Endothelial cell (in vitro differentiated cells): ENCODE measurements around the gene ZC3H6. TPM values are rescaled to one million over a fixed set of nuclear protein-coding genes. Genes with fewer than 3 reads are reported as not detected.

ENCODE experiments used
- DNase-seq: peaks from one replicate; pipeline ENCODE4 v3.0.0; 2021; ENCODE audit warnings: low spot score
- H3K27ac Mint-ChIP-seq: one replicate; pipeline ENCODE4 v1.8.0; 2021; ENCODE audit warnings: mixed read lengths, inconsistent platforms; ENCODE audit not compliant: unreplicated experiment
- H3K27me3 Mint-ChIP-seq: one replicate; pipeline ENCODE4 v1.8.0; 2021; ENCODE audit warnings: mild to moderate bottlenecking, moderate library complexity, mixed read lengths, inconsistent platforms; ENCODE audit not compliant: unreplicated experiment
- H3K36me3 Mint-ChIP-seq: one replicate; pipeline ENCODE4 v1.8.0; 2021; ENCODE audit warnings: mild to moderate bottlenecking, low read depth, mixed read lengths, inconsistent platforms; ENCODE audit not compliant: unreplicated experiment
- H3K4me1 Mint-ChIP-seq: one replicate; pipeline ENCODE4 v1.8.0; 2021; ENCODE audit warnings: mild to moderate bottlenecking, mixed read lengths, inconsistent platforms; ENCODE audit not compliant: unreplicated experiment
- H3K4me3 Mint-ChIP-seq: one replicate; pipeline ENCODE4 v1.8.0; 2021; ENCODE audit warnings: mild to moderate bottlenecking, mixed read lengths, inconsistent platforms; ENCODE audit not compliant: unreplicated experiment
- H3K9me3 Mint-ChIP-seq: one replicate; pipeline ENCODE4 v1.8.0; 2021; ENCODE audit warnings: mixed read lengths, inconsistent platforms; ENCODE audit not compliant: unreplicated experiment
- CTCF ChIP-seq: fragments of 200-600 bp; sonication (generic); IDR thresholded peaks from one replicate; pipeline ENCODE4 v1.5.0; 2021; ENCODE audit warnings: antibody characterized with exemption; ENCODE audit not compliant: unreplicated experiment
- total RNA-seq: library from RNA; stranded (reverse); fragmentation: NEBNext Ultra II Directional; extraction: Animal tissue kit (Norgen Biotek cat#: 25700); gene quantifications from one replicate; pipeline ENCODE4 v1.2.1, GENCODE V29; 2021; ENCODE audit not compliant: unreplicated experiment

The ZC3H6 gene
- total RNA-seq, 1 donor from 2014 or later = 6.8 TPM

- Mint-ChIP-seq H3K36me3 (no peaks in the 10 kb centered on the region), H3K4me1 (peaks cover 20% of the 10 kb centered on the region), H3K27ac (peak within 1 kb of the TSS; percentile 91), H3K4me3 (peak within 1 kb of the TSS; percentile 90), H3K27me3 (no peaks in the 10 kb centered on the region), H3K9me3 (no peaks in the 10 kb centered on the region)
- peak; percentile 96 for DNase-seq
- no peak for TF ChIP-seq CTCF
These were observed 20.7 kb upstream of the ZC3H6 start, which contains the start of gene ZC3H8 for GRCh38 chr2:112254466-112255240. ZC3H8 (minus strand) TSS chr2:112255042; CDS start chr2:112254981, 61 bp downstream.

- H3K4me3 Mint-ChIP-seq = no peak overlapping the region
- H3K27me3 Mint-ChIP-seq = no peaks in the 10 kb centered on the region
- H3K4me1 Mint-ChIP-seq = peaks cover 20% of the 10 kb centered on the region
- no peak for DNase-seq
- no peaks in the 10 kb centered on the region for H3K36me3 Mint-ChIP-seq
- peak overlapping the region; percentile 91 for H3K27ac Mint-ChIP-seq
- no peaks in the 10 kb centered on the region for H3K9me3 Mint-ChIP-seq
- TF ChIP-seq CTCF = no peak
These were observed 19.5 kb upstream of the ZC3H6 start for GRCh38 chr2:112255875-112256274.

- Mint-ChIP-seq H3K36me3 (no peaks in the 10 kb centered on the region), H3K27ac (no peak overlapping the region), H3K27me3 (no peaks in the 10 kb centered on the region), H3K4me1 (peaks cover 20% of the 10 kb centered on the region), H3K4me3 (no peak overlapping the region), H3K9me3 (no peaks in the 10 kb centered on the region)
- DNase-seq = no peak
- TF ChIP-seq CTCF = no peak
These were observed 18.7 kb upstream of the ZC3H6 start for GRCh38 chr2:112256654-112257053.

- TF ChIP-seq CTCF = no peak
- no peaks in the 10 kb centered on the region for H3K36me3 Mint-ChIP-seq
- no peak for DNase-seq
- no peak overlapping the region for H3K27ac Mint-ChIP-seq
- H3K4me1 Mint-ChIP-seq = peaks cover 20% of the 10 kb centered on the region
- H3K4me3 Mint-ChIP-seq = no peak overlapping the region
- H3K9me3 Mint-ChIP-seq = no peaks in the 10 kb centered on the region
- H3K27me3 Mint-ChIP-seq = no peaks in the 10 kb centered on the region
These were observed 17.8 kb upstream of the ZC3H6 start for GRCh38 chr2:112257575-112257974.
